Ishikawa (cell line): ENCODE results near the gene MCM10.

Source experiments
- CEBPB ChIP-seq: IDR thresholded peaks from 2 replicates; pipeline ENCODE4 v1.6.1; 2012
- CREB1 ChIP-seq: IDR thresholded peaks from 2 replicates; pipeline ENCODE4 v1.6.1; 2012; ENCODE audit warnings: low read depth
- EP300 ChIP-seq: IDR thresholded peaks from 2 replicates; pipeline ENCODE4 v1.6.1; 2012; ENCODE audit warnings: borderline replicate concordance
- FOXM1 ChIP-seq: IDR thresholded peaks from 2 replicates; pipeline ENCODE4 v1.6.1; 2012; ENCODE audit warnings: low read depth, borderline replicate concordance
- MAX ChIP-seq: IDR thresholded peaks from 2 replicates; pipeline ENCODE4 v1.6.1; 2012
- NFIC ChIP-seq: IDR thresholded peaks from 2 replicates; pipeline ENCODE4 v1.6.1; 2012
- RAD21 ChIP-seq: IDR thresholded peaks from 2 replicates; pipeline ENCODE4 v1.6.1; 2012; ENCODE audit warnings: low read depth
- REST ChIP-seq: IDR thresholded peaks from 2 replicates; pipeline ENCODE4 v1.6.1; 2012; ENCODE audit warnings: low read depth, mild to moderate bottlenecking
- TEAD4 ChIP-seq: IDR thresholded peaks from 2 replicates; pipeline ENCODE4 v1.6.1; 2012
- ZBTB7A ChIP-seq: IDR thresholded peaks from 2 replicates; pipeline ENCODE4 v1.6.1; 2012; ENCODE audit warnings: low read depth

GRCh38 chr10:13247784-13248183 lies 86.4 kb downstream of the MCM10 start:
- TF ChIP-seq CREB1 (no peak), NFIC (no peak), ZBTB7A (no peak), FOXM1 (no peak), EP300 (no peak), TEAD4 (no peak), CEBPB (no peak), MAX (no peak), REST (no peak), RAD21 (no peak)
